Fibroblast of pulmonary artery (primary cell): ENCODE data around the gene EPB41L4B.
"Not testable (repeated sequence)": the region's sequence is repeated elsewhere in the genome, so short reads cannot be mapped to it uniquely, and the experiment has no call there.

Experiments
- DNase-seq: peaks from one replicate; pipeline ENCODE4 v3.0.0-alpha.2; 2010; ENCODE audit warnings: low read depth
- H3K4me3 ChIP-seq: replicated peaks from 2 replicates; pipeline ENCODE4 v1.5.1; 2011; ENCODE audit warnings: low read depth, mild to moderate bottlenecking, control low read depth, low read length, moderate library complexity
- CTCF ChIP-seq: IDR thresholded peaks from 2 replicates; pipeline ENCODE4 v1.5.1; 2011; ENCODE audit warnings: mild to moderate bottlenecking, control low read depth, low read length, inconsistent platforms; ENCODE audit errors: missing control alignments

Gene EPB41L4B

GRCh38 chr9:109139851-109140250 is 181.0 kb downstream of the EPB41L4B start:
- no peak for DNase-seq
- no peak for TF ChIP-seq CTCF

GRCh38 chr9:109138421-109138820 is 182.4 kb downstream of the EPB41L4B start:
- no peak for DNase-seq
- no peak for TF ChIP-seq CTCF
- no peak overlapping the region for H3K4me3 ChIP-seq

More at GRCh38 chr9:109139851-109140250, 181.0 kb downstream of the EPB41L4B start:
- H3K4me3 ChIP-seq = no peak overlapping the region

GRCh38 chr9:109134167-109134578 is 186.7 kb downstream of the EPB41L4B start:
- TF ChIP-seq CTCF = no peak
- no peak overlapping the region for H3K4me3 ChIP-seq
- DNase-seq = no peak

GRCh38 chr9:109133533-109133932 is 187.3 kb downstream of the EPB41L4B start:
- no peak for DNase-seq
- TF ChIP-seq CTCF = no peak
- no peak overlapping the region for H3K4me3 ChIP-seq

GRCh38 chr9:109132567-109133021 is 188.3 kb downstream of the EPB41L4B start:
- TF ChIP-seq CTCF = no peak
- DNase-seq = no peak
- H3K4me3 ChIP-seq = no peak overlapping the region

GRCh38 chr9:109129470-109130197 is 191.2 kb downstream of the EPB41L4B start:
- DNase-seq = no peak
- H3K4me3 ChIP-seq = no peak overlapping the region
- no peak for TF ChIP-seq CTCF

GRCh38 chr9:109126671-109127070 is 194.2 kb downstream of the EPB41L4B start:
- H3K4me3 ChIP-seq, DNase-seq: not testable (repeated sequence)
